Psoas muscle (tissue), 8 donors: Measurements from ENCODE around the gene PABPC4L. TPM values are rescaled to one million over a fixed set of nuclear protein-coding genes. Genes with fewer than 3 reads are reported as not detected.
"Not testable (repeated sequence)": the region's sequence is repeated elsewhere in the genome, so short reads cannot be mapped to it uniquely, and the experiment has no call there.

ENCODE experiments used
- ATAC-seq, 4 donors: fragments of 200-7000 bp; cut with Tn5 transposase; one replicate each; pipeline ENCODE4 v1.9.1; 2020; ENCODE audit warnings: moderate library complexity in 3 of 4, mild to moderate bottlenecking in 2 of 4
- DNase-seq, 2 donors: peaks; one replicate each; pipeline ENCODE4 v3.0.0-alpha.2; 2020
- H3K27ac ChIP-seq: fragments of 200-600 bp; one replicate; pipeline ENCODE4 v1.8.0; 2022
- H3K27me3 ChIP-seq, 3 donors: fragments of 200-600 bp in 1 of 3; one replicate each; pipeline versions ENCODE4 v1.6.1 to v1.8.0; 2013 to 2022; ENCODE audit warnings: low read length in 2 of 3, mild to moderate bottlenecking in 2 of 3, moderate library complexity in 1 of 3; ENCODE audit not compliant: insufficient read depth in 3 of 3
- H3K36me3 ChIP-seq, 2 donors: fragments of 200-600 bp in 1 of 2; one replicate each; pipeline versions ENCODE4 v1.6.1 to v1.8.0; 2013 to 2022; ENCODE audit warnings: low read depth in 1 of 2, mild to moderate bottlenecking in 1 of 2, moderate library complexity in 1 of 2; ENCODE audit not compliant: insufficient read depth in 1 of 2
- H3K4me1 ChIP-seq: fragments of 200-600 bp; one replicate; pipeline ENCODE4 v1.8.0; 2022
- H3K4me3 ChIP-seq: fragments of 200-600 bp; one replicate; pipeline ENCODE4 v1.8.0; 2022; ENCODE audit warnings: mild to moderate bottlenecking
- H3K9me3 ChIP-seq: fragments of 200-600 bp; one replicate; pipeline ENCODE4 v1.8.0; 2022
- CTCF ChIP-seq: fragments of 200-600 bp; IDR thresholded peaks from one replicate; pipeline ENCODE4 v1.8.0; 2022; ENCODE audit warnings: antibody characterized with exemption
- WGBS, 3 donors: extraction: QIAGEN DNeasy Blood & Tissue Kit; methylation state at CpG; one replicate each; pipeline versions ENCODE4 v1.1.6 to v1.1.7; 2013; 5-methylcytosine and 5-hydroxymethylcytosine counted together
- intact Hi-C, 2 donors: fragments of 100-400 bp; cut with DNase I; formaldehyde crosslinking; loops; one replicate each; pipeline versions ENCODE4 v1.11.0 to v1.14.2; 2022
- polyA plus RNA-seq, 3 donors: library from polyadenylated mRNA; stranded (reverse); fragments of 200-250 nt; gene quantifications; one replicate each; pipeline ENCODE4 v1.2.3, GENCODE V29; 2013
- total RNA-seq, 4 donors: library from RNA; stranded (reverse); fragmentation: NEBNext Ultra II Directional in 2 of 4; extraction: Animal tissue kit (Norgen Biotek cat#: 25700) in 2 of 4; gene quantifications; one replicate each; pipeline versions ENCODE4 v1.2.1 to v1.2.4, GENCODE V29; 2021 to 2023
- donor health status: healthy with polysubstance abuse.
- donor health status: DM: no; HTN: no; CAD: no; lungs with moderate emphysema.
- donor health status: Bipolar disorder and iron deficiency.
- donor health status: healthy.
- donor health status: DM: yes; HTN: yes; CAD: no.
- donor health status: DM: no; HTN: no; CAD: no.
- donor health status: DM: no; HTN: no; CAD: no.
- donor health status: DM: yes; HTN: yes; CAD: no.

Gene PABPC4L
- total and polyA plus RNA-seq, 7 donors = 0.14 to 0.75 (median 0.23) TPM

DNA sequence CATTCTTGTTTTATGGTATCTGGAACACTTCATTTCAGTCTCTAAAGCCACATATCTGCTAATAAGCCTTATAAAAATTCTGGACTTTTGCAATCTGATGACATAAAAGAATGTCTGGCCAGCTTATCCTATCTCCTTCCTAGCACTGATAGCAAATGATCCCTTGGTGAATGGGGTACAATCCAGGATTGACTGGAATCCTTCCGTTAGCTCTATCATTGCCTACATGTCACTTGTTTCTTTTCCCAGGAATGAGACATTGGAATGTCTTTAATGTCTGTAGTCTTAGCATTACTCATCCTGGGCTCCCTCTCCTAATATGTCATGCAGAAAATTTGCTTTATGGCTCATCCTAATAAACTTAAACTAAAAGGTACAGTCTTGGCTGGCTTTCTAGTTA is 14.8 kb upstream of the PABPC4L start:
- H3K9me3 ChIP-seq = no peaks in the 10 kb centered on the region
- no peak overlapping the region for H3K4me3 ChIP-seq
- TF ChIP-seq CTCF = no peak
- no peaks in the 10 kb centered on the region for H3K36me3 ChIP-seq
- ATAC-seq (no peak), DNase-seq (no peak)
- no peak overlapping the region for H3K27ac ChIP-seq
- intact Hi-C loops = no loop called here
- WGBS, 3 donors = 68 to 74% (median 73%) methylated on average over 1 of the region's 1 CpG
- H3K4me1 ChIP-seq = no peaks in the 10 kb centered on the region
- no peaks in the 10 kb centered on the region for H3K27me3 ChIP-seq

DNA sequence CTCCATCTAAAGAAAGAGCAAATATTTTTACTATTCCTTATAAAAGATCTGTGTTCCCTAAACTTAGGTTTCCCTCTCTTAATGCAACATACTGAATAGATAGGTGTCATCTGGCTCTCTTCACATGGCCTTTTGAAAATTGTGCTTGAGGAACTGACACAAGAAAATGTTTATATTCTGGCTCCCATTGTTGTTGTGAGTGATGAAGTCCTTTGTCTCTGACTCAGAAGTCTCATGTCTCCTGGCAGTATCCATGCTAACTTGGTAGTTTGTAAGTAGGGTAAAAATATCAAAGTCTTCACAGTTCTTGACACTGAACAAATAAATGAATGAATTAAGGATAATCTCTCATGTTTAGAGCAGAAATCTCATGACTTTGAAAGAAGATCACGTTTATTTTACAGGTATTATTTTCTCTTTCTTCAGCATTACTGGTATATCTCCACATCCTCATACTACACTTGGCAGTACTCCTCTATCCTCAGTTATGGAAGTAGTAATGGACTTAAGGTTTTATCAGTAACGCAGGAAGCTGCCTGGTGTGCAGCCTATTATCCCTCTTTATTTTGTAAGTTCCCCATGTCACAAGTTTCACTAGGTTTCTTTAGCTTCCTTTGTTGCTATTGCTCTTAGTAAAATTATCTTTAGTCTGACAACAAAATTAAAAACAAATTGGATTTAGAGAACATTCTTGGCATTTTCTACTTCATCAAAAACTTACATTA is 14.2 kb upstream of the PABPC4L start:
- Histone ChIP-seq H3K36me3 (no peaks in the 10 kb centered on the region), H3K9me3 (no peaks in the 10 kb centered on the region), H3K4me1 (no peaks in the 10 kb centered on the region), H3K27me3 (no peaks in the 10 kb centered on the region), H3K4me3 (no peak overlapping the region), H3K27ac (no peak overlapping the region)
- no peak for TF ChIP-seq CTCF
- ATAC-seq (no peak), DNase-seq (no peak)
- intact Hi-C loops = no loop called here
- WGBS, 3 donors = 50 to 59% (median 57%) methylated on average over 2 of the region's 2 CpGs

GRCh38 chr4:134207955-134208354 is 6.4 kb upstream of the PABPC4L start:
- H3K27me3 ChIP-seq, ATAC-seq, H3K4me3 ChIP-seq, H3K9me3 ChIP-seq, H3K4me1 ChIP-seq, DNase-seq, intact Hi-C loops, H3K27ac ChIP-seq, H3K36me3 ChIP-seq: not testable (repeated sequence)
- 96 to 98% (median 97%) methylated on average over 11 of the region's 11 CpGs for WGBS, 3 donors

DNA sequence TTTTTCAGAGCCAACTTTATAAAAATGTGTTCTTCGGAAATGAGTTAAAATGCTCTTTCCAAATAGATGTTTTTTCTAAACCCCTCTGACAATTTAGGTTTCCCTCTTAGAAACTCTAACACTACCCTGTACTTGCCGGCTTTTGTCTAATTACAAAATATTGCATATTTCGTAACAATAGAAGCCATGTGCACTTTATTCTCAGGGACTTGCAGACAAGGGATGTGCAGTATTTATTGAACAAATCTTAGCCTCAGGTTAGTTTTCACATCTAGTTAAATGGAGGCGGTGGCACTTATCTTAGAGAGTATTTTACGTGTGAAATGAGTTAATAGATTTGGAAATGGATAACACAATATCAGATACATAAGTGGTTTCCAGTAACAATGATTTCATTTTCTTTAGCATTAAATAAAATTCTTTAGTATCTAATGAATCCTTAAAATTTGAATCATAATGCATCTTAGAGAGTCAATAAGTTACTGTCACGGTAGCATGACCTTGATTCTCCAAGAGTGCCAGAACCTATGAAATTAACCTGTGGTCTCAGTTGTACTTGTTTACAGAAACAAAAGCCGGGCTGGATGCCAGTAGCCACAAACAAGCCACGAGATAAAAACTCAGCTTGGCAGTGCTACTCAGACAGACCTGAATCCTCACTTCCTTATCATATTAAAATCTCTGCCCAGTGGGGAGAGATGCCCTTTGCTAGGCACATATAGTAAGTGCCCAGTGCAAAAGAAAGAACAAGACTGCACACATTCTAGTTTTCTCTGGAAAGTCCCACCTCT is 772 bp upstream of the PABPC4L start:
- no peaks in the 10 kb centered on the region for H3K36me3 ChIP-seq
- no peak for ATAC-seq
- peak overlapping the region; percentile 68 for H3K4me3 ChIP-seq
- 39 to 47% (median 40%) methylated on average over 8 of the region's 8 CpGs for WGBS, 3 donors
- H3K27me3 ChIP-seq = no peaks in the 10 kb centered on the region
- H3K9me3 ChIP-seq = no peaks in the 10 kb centered on the region
- H3K4me1 ChIP-seq = no peaks in the 10 kb centered on the region
- no peak for TF ChIP-seq CTCF
- no peak for DNase-seq
- intact Hi-C loops = no loop called here
- H3K27ac ChIP-seq = no peak overlapping the region

DNA sequence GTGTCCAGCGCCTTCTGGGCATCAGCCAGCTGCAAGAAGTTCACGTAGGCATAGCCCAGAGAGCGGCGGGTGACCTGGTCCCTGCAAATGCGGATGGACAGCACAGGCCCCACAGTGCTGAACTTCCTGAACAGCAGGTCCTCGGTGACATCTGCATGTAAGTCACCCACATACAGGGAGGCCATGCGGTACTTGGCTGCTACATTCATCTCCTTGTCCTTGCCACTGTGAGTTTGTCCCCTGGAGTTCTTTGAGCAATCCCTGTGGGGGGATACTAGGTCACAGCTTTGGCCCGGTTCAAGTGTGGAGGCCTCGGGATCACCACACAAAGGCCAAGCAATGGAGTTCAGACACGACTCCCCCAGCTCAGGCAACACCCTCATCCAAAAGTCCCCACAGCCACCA is 776 bp downstream of the PABPC4L start:
- DNase-seq = peak in 1 of 2 donors; percentile 32
- Histone ChIP-seq H3K9me3 (no peaks in the 10 kb centered on the region), H3K27me3 (no peaks in the 10 kb centered on the region), H3K4me1 (no peaks in the 10 kb centered on the region), H3K27ac (peak overlapping the region; percentile 41), H3K4me3 (peak overlapping the region; percentile 68), H3K36me3 (no peaks in the 10 kb centered on the region)
- peak in 1 of 4 donors; percentile 22 for ATAC-seq
- intact Hi-C loops = no loop called here
- no peak for TF ChIP-seq CTCF
- 42 to 52% (median 43%) methylated on average over 10 of the region's 10 CpGs for WGBS, 3 donors
